Activated CD8-positive, alpha-beta T cell treated with anti-CD3 and anti-CD28 coated beads, Interleukin-2, amount 10 ng/mL, durations not matched to agents 7 days and 5 days (primary cell): ENCODE results near the gene FAM131A. TPM values are rescaled to one million over a fixed set of nuclear protein-coding genes. Genes with fewer than 3 reads are reported as not detected.

Source experiments
- ATAC-seq: fragments of 150-1000 bp; cut with Tn5 transposase; one replicate; pipeline ENCODE4 v1.10.0; 2021; ENCODE audit warnings: moderate library complexity
- CTCF ChIA-PET: fragments of 350-600 bp; sonication (Branson Sonifier 250); formaldehyde crosslinking; loops from one replicate; lab custom pipeline; 2021; ENCODE audit warnings: antibody characterized with exemption; lab: Charles Lee
- POLR2A ChIA-PET: fragments of 350-600 bp; sonication (Branson Sonifier 250); formaldehyde crosslinking; loops from one replicate; lab custom pipeline; 2021; ENCODE audit warnings: antibody characterized with exemption; lab: Charles Lee
- DNase-seq: peaks from one replicate; pipeline ENCODE4 v3.0.0-alpha.2; 2020
- H3K27ac Mint-ChIP-seq: one replicate; pipeline ENCODE4 v1.8.0; 2021; ENCODE audit warnings: mild to moderate bottlenecking, mixed read lengths
- H3K27me3 Mint-ChIP-seq: one replicate; pipeline ENCODE4 v1.8.0; 2021; ENCODE audit warnings: low read depth, mixed read lengths
- H3K36me3 Mint-ChIP-seq: one replicate; pipeline ENCODE4 v1.8.0; 2021; ENCODE audit warnings: low read depth, mixed read lengths
- H3K4me1 Mint-ChIP-seq: one replicate; pipeline ENCODE4 v1.8.0; 2021; ENCODE audit warnings: low read depth, mixed read lengths
- H3K4me3 Mint-ChIP-seq: one replicate; pipeline ENCODE4 v1.8.0; 2021; ENCODE audit warnings: mild to moderate bottlenecking, mixed read lengths
- H3K9me3 Mint-ChIP-seq: one replicate; pipeline ENCODE4 v1.8.0; 2022; ENCODE audit warnings: mixed read lengths; ENCODE audit not compliant: insufficient read depth
- total RNA-seq, 2 experiments: library from RNA; stranded (reverse); gene quantifications; one replicate each; pipeline ENCODE4 v1.2.3, GENCODE V29; 2021

Gene FAM131A
- total RNA-seq, 2 experiments from 2014 or later, result 3.1 to 3.2 TPM

DNA sequence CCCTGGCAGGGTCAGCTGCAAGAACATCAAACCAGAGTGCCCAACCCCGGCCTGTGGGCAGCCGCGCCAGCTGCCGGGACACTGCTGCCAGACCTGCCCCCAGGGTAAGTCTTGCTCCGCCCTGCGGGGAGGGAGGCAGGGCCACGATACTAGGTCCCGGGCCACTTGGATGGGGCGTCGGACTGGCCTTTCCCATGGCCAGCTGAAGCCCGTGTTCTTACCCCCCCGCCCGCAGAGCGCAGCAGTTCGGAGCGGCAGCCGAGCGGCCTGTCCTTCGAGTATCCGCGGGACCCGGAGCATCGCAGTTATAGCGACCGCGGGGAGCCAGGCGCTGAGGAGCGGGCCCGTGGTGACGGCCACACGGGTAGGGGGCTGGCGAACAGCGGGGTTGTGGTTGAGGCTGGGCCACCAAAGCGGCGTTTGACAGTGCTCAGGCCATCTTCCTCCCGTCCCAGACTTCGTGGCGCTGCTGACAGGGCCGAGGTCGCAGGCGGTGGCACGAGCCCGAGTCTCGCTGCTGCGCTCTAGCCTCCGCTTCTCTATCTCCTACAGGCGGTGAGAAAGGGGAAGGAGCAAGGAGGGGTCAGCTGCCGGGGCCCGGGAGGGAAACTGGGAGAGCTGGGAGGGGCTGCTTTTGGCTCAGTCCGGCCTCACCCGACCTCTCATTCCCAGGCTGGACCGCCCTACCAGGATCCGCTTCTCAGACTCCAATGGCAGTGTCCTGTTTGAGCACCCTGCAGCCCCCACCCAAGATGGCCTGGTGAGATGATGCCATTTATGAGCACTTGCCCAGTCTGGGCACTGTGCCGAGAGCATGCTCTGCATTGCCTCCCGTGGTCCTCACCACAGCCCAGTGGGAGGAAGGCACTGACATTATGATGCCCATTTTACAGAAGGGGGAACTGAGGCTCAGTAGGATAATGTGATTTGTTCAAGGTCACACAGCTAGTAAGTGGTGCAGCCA, 44.1 kb downstream of the FAM131A start:
- ATAC-seq, result peak; percentile 38

DNA sequence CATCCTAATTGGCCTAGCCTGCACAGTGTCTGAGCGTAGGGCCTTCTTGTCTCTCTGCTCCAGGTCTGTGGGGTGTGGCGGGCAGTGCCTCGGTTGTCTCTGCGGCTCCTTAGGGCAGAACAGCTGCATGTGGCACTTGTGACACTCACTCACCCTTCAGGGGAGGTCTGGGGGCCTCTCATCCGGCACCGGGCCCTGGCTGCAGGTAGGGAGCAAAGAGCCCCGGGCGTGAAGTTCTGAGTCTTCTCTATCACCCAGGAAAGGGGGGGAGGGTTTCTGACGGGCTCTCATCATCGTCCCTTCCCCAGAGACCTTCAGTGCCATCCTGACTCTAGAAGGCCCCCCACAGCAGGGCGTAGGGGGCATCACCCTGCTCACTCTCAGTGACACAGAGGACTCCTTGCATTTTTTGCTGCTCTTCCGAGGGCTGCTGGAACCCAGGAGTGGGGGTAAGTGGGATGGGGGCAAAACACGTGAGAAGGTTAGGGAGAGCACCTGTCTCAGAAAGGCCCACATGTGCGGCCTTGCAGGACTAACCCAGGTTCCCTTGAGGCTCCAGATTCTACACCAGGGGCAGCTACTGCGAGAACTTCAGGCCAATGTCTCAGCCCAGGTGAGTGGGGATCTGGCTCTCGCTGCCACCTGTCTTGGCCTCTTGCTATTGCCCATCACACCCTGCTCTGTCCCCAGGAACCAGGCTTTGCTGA, 45.1 kb downstream of the FAM131A start:
- H3K36me3 Mint-ChIP-seq, result no peaks in the 10 kb centered on the region
- ChIA-PET CTCF (interaction anchor here (1.2 to 2.5 kb wide), 2 partner anchors 11 to 30 kb away, joined by 3 to 11 read pairs; no protein-coding TSS in a partner anchor), POLR2A (no interaction called here)
- H3K4me3 Mint-ChIP-seq, result no peak overlapping the region
- no peak for ATAC-seq
- no peaks in the 10 kb centered on the region for H3K9me3 Mint-ChIP-seq
- no peak for DNase-seq
- no peak overlapping the region for H3K27ac Mint-ChIP-seq
- peaks cover 44% of the 10 kb centered on the region for H3K27me3 Mint-ChIP-seq
- H3K4me1 Mint-ChIP-seq, result peaks cover 3% of the 10 kb centered on the region

More for the DNA sequence above, 44.1 kb downstream of the FAM131A start:
- ChIA-PET POLR2A (no interaction called here), CTCF (interaction anchor here (0.7 to 2.5 kb wide), 3 partner anchors 10 to 132 kb away, joined by 3 to 11 read pairs (median 4); no protein-coding TSS in a partner anchor)
- Mint-ChIP-seq H3K4me1 (peaks cover 3% of the 10 kb centered on the region), H3K27me3 (peaks cover 50% of the 10 kb centered on the region), H3K36me3 (no peaks in the 10 kb centered on the region), H3K27ac (no peak overlapping the region), H3K9me3 (no peaks in the 10 kb centered on the region), H3K4me3 (no peak overlapping the region)
- DNase-seq, result no peak

DNA sequence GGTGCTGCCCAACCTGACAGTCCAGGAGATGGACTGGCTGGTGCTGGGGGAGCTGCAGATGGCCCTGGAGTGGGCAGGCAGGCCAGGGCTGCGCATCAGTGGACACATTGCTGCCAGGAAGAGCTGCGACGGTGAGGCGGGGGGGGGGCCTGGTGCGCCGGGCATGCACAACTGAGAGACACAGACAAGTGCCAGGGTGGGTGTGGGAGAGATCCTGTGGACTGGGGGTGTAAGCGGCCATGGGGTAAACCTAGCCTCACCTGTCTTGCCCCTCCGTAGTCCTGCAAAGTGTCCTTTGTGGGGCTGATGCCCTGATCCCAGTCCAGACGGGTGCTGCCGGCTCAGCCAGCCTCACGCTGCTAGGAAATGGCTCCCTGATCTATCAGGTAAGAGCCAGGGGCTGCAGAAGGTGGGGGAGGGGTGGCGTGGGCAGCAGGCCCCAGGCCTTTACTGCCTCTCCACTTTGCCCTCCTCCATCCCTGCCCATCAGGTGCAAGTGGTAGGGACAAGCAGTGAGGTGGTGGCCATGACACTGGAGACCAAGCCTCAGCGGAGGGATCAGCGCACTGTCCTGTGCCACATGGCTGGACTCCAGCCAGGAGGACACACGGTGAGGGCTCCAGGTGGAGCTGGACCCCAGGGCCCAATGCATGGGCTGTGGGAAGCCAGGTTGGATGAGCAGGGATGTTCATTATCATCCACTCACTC, 45.8 kb downstream of the FAM131A start:
- H3K27ac Mint-ChIP-seq, result no peak overlapping the region
- no peaks in the 10 kb centered on the region for H3K36me3 Mint-ChIP-seq
- H3K4me3 Mint-ChIP-seq, result no peak overlapping the region
- ATAC-seq (no peak), DNase-seq (no peak)
- H3K9me3 Mint-ChIP-seq, result no peaks in the 10 kb centered on the region
- ChIA-PET POLR2A (interaction anchor here (1.0 kb wide), 1 partner anchor 13 kb away, joined by 3 read pairs; no protein-coding TSS in a partner anchor), CTCF (interaction anchor here (1.1 kb wide), 1 partner anchor 157 kb away, joined by 3 read pairs; no protein-coding TSS in a partner anchor)
- peaks cover 39% of the 10 kb centered on the region for H3K27me3 Mint-ChIP-seq
- H3K4me1 Mint-ChIP-seq, result peaks cover 3% of the 10 kb centered on the region

GRCh38 chr3:184384342-184384741, 46.9 kb downstream of the FAM131A start:
- no peak overlapping the region for H3K4me3 Mint-ChIP-seq
- no peak for ATAC-seq
- no peak for DNase-seq
- ChIA-PET CTCF (interaction anchor here (1.1 to 1.2 kb wide), 2 partner anchors 13 to 158 kb away, joined by 3 to 6 read pairs; no protein-coding TSS in a partner anchor), POLR2A (interaction anchor here (0.8 to 1.0 kb wide), 2 partner anchors 13 to 14 kb away, joined by 3 read pairs; no protein-coding TSS in a partner anchor)
- no peaks in the 10 kb centered on the region for H3K9me3 Mint-ChIP-seq
- H3K4me1 Mint-ChIP-seq, result peaks cover 3% of the 10 kb centered on the region
- H3K36me3 Mint-ChIP-seq, result no peaks in the 10 kb centered on the region
- H3K27me3 Mint-ChIP-seq, result peaks cover 28% of the 10 kb centered on the region
- H3K27ac Mint-ChIP-seq, result no peak overlapping the region

GRCh38 chr3:184384856-184385422, 47.5 kb downstream of the FAM131A start:
- no peak overlapping the region for H3K27ac Mint-ChIP-seq
- H3K36me3 Mint-ChIP-seq, result no peaks in the 10 kb centered on the region
- peaks cover 3% of the 10 kb centered on the region for H3K4me1 Mint-ChIP-seq
- ChIA-PET POLR2A (interaction anchor here (0.8 kb wide), 1 partner anchor 13 kb away, joined by 3 read pairs; no protein-coding TSS in a partner anchor), CTCF (interaction anchor here (0.8 to 1.2 kb wide), 2 partner anchors 13 kb away, joined by 3 to 6 read pairs; no protein-coding TSS in a partner anchor)
- H3K27me3 Mint-ChIP-seq, result peaks cover 27% of the 10 kb centered on the region
- no peak for DNase-seq
- H3K4me3 Mint-ChIP-seq, result no peak overlapping the region
- no peaks in the 10 kb centered on the region for H3K9me3 Mint-ChIP-seq
- no peak for ATAC-seq

- ChIA-PET POLR2A (no interaction called here), CTCF (no interaction called here)
- Mint-ChIP-seq H3K27me3 (peaks cover 33% of the 10 kb centered on the region), H3K27ac (no peak overlapping the region), H3K36me3 (no peaks in the 10 kb centered on the region), H3K9me3 (no peaks in the 10 kb centered on the region), H3K4me1 (no peaks in the 10 kb centered on the region), H3K4me3 (no peak overlapping the region)
- ATAC-seq, result no peak
- no peak for DNase-seq
Measured at GRCh38 chr3:184386047-184386806, 48.8 kb downstream of the FAM131A start.

DNA sequence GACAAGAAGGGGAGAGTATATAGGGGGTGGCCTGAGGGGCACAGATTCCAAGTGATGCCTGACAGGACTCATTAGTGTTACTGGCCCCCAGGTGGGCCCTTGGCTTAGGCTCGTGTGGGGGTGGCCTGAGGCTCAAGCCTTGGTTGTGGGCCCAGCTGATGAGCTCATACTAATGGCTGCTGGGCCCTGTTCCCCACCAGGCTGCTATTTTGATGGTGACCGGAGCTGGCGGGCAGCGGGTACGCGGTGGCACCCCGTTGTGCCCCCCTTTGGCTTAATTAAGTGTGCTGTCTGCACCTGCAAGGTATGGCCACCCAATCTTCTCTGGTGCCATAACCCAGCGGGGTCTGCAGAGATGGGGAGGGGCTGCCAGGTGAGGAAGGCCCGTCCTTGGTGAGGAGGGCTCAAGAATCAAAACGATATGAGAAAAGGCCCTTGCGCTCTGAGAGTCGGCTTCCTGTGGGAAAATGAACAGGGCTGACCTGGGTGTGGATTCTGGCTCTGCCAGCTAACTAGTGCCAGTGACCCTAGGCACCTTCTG, 49.8 kb downstream of the FAM131A start:
- Mint-ChIP-seq H3K4me1 (no peaks in the 10 kb centered on the region), H3K27me3 (peaks cover 25% of the 10 kb centered on the region), H3K36me3 (no peaks in the 10 kb centered on the region), H3K4me3 (no peak overlapping the region), H3K27ac (no peak overlapping the region), H3K9me3 (no peaks in the 10 kb centered on the region)
- CTCF ChIA-PET, result no interaction called here
- ATAC-seq (no peak), DNase-seq (no peak)
- POLR2A ChIA-PET, result no interaction called here

- ATAC-seq, result peak; percentile 33
- no peaks in the 10 kb centered on the region for H3K36me3 Mint-ChIP-seq
- no peak overlapping the region for H3K4me3 Mint-ChIP-seq
- no peak overlapping the region for H3K27ac Mint-ChIP-seq
- no peaks in the 10 kb centered on the region for H3K9me3 Mint-ChIP-seq
- CTCF ChIA-PET, result no interaction called here
- POLR2A ChIA-PET, result no interaction called here
- no peak for DNase-seq
- peaks cover 19% of the 10 kb centered on the region for H3K27me3 Mint-ChIP-seq
- no peaks in the 10 kb centered on the region for H3K4me1 Mint-ChIP-seq
Measured at GRCh38 chr3:184388164-184388935, 51.0 kb downstream of the FAM131A start.

DNA sequence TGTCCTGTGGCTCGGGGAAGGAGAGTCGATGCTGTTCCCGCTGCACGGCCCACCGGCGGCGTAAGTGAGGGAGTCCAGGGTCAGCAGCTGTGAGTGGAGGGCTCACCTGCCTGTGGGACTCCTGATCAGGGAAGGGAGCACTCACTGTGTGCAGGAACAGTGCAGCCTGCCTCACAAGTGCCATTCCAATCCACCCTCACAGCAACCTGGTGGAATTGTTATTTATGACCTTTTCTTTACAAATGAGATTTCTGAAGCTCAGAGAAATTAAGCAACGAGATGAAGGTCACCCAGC, 51.5 kb downstream of the FAM131A start:
- Mint-ChIP-seq H3K27me3 (peaks cover 22% of the 10 kb centered on the region), H3K36me3 (no peaks in the 10 kb centered on the region), H3K27ac (no peak overlapping the region), H3K4me3 (no peak overlapping the region), H3K4me1 (no peaks in the 10 kb centered on the region), H3K9me3 (no peaks in the 10 kb centered on the region)
- ChIA-PET POLR2A (no interaction called here), CTCF (no interaction called here)
- DNase-seq (no peak), ATAC-seq (no peak)

GRCh38 chr3:184389384-184389783, 52.0 kb downstream of the FAM131A start:
- H3K27me3 Mint-ChIP-seq, result peaks cover 22% of the 10 kb centered on the region

More at GRCh38 chr3:184389384-184389783, 52.0 kb downstream of the FAM131A start:
- no peak for ATAC-seq
- no peaks in the 10 kb centered on the region for H3K36me3 Mint-ChIP-seq
- H3K4me3 Mint-ChIP-seq, result no peak overlapping the region
- H3K4me1 Mint-ChIP-seq, result no peaks in the 10 kb centered on the region
- no peak overlapping the region for H3K27ac Mint-ChIP-seq
- POLR2A ChIA-PET, result no interaction called here
- DNase-seq, result no peak
- no peaks in the 10 kb centered on the region for H3K9me3 Mint-ChIP-seq
- CTCF ChIA-PET, result no interaction called here
